Activated CD8-positive, alpha-beta memory T cell treated with anti-CD3 and anti-CD28 coated beads, Interleukin-2, amount 50 U/mL, for 24 hours (primary cell): Measurements from ENCODE around the gene GULP1.

Source experiments
- DNase-seq: peaks from one replicate; pipeline ENCODE4 v3.0.0-alpha.2; 2020; ENCODE audit errors: extremely low read depth

The GULP1 gene

DNA sequence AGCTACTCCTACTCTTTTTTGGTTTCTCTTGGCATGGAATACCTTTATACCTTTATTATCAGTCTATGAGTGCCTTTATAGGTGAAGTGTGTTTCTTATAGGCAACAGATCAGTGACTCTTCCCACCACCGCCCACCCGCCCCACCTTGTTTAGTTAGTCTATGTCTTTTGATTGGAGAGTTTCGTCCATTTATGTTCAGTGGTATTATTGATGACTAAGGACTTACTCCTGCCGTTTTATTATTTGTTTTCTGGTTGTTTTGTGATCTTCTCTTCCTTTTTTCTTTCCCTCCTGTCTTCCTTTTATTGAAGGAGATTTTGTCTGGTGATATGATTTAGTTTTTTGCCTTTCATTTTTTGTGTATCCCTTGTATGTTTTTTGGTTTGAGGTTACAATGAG lies 179.5 kb downstream of the GULP1 start:
- no peak for DNase-seq

DNA sequence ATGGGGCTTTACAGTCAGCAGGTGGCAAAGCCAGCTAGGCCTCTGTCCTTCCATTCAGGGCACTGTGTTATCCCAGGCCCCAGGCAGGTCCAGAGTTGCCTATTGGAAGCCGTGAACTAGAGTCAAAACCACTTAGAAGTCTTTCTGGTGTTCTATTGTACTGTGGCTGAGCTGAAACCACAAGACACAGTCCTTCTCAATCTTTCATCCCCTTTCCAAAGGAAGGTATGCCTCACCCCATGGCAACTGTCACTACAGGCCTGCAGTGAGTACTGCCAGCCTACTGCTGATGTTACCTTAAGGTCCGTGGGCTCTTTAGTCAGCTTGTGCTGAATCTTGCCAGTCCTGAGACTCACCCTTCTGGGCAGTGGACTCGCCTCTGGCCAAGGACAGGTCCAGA lies 181.6 kb downstream of the GULP1 start:
- DNase-seq: no peak

GRCh38 chr2:188474316-188474715 lies 182.6 kb downstream of the GULP1 start:
- DNase-seq: no peak

GRCh38 chr2:188475945-188476344 lies 184.3 kb downstream of the GULP1 start:
- DNase-seq: no peak

DNA sequence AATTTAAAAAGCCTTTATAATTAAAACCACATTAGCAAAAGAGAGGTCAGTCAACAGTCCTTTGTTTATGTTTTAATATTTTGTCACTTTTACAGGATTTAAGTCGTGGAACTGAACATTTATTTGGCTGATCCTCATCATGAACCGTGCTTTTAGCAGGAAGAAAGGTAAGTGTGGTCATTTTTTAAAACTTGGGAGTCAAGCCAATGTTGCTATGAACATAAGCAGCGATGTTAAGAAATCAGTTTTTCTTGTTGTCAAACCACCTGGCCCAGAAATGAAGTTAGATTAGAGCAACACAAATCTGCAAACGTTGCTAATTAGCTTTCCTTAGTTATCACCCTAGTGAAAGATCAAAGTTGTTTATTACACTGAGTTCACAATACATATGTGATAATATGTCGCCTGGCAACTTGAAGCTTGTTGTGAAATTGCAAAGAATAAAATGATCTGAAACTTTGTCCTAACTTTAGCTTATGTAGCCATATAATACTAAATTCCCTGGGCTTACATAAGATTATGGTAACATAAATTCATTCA lies 186.0 kb downstream of the GULP1 start:
- no peak for DNase-seq

- no peak for DNase-seq
Observed at GRCh38 chr2:188478724-188479123, 187.1 kb downstream of the GULP1 start.

DNA sequence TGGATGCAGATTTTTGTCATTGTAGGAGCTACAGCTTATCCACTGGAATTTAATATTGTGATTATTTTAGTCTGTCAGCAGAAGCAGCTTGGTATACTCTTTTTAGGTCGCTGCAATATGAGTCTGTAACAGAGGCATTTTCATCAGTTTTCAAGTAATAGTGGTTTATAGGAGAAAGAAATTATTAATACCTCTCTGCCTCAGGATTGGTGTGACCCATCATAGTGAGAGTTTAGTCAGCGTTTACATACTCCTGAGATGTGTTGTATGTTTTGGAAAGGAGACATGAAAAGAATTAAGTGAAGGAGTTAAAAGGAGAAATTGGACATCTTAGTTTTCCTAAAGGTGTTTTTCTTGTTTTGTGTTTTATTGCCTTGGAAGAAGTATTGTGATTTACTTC lies 189.8 kb downstream of the GULP1 start:
- DNase-seq: no peak

DNA sequence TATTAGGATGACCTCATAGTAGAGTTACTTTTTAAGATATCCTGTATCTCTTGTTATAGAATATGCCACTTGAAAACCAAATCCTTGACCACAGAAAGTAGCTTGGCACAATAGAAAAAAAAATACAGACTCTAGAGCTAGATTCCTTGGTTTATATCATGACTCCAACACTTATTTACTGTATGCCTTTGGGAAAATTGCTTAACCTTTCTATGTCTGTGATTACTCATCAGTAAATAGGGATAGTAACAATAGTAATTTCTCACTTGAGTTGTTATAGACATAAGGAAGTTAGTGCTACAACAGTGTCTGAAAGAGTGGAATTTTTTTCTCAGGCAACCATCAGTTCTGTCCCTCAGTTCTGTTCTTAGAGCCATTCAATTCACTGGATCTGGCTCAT lies 193.8 kb downstream of the GULP1 start:
- no peak for DNase-seq

DNA sequence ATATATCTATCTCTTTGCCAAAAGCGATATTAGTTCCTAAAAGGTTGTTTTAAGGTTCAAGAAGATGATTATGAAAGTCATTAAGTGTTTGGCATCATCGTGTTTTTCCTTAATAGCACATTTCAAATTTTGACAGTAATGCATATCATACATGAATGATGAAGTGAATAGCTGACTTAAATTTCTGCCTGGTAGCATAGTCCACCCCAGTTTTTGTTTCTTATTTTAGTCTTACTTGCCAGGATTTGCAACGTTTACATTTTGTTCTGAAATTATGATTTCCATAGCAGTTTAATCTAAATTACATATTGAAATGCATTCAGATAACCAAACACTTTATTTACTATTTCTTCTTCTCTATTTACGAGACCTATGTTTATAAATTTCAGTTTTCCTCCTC lies 201.1 kb downstream of the GULP1 start:
- DNase-seq: no peak

DNA sequence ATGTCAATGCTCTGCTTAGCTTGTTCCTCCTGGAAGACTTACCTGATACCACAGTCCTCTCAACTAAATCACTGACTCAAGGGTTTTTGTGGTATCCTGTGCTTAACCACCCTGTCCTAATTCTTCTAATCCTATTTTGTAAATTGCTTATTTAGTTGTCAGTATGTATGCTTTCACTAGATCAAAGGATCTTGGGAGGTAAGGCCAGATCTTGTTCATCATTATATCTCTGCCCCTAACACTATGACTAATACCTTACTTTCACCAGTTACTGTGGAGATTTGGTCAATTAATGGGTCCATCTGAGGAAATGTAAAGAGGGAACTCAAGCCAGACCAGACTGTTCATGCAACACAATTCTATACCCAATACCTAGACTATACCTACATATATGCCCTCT lies 203.2 kb downstream of the GULP1 start:
- DNase-seq: no peak

DNA sequence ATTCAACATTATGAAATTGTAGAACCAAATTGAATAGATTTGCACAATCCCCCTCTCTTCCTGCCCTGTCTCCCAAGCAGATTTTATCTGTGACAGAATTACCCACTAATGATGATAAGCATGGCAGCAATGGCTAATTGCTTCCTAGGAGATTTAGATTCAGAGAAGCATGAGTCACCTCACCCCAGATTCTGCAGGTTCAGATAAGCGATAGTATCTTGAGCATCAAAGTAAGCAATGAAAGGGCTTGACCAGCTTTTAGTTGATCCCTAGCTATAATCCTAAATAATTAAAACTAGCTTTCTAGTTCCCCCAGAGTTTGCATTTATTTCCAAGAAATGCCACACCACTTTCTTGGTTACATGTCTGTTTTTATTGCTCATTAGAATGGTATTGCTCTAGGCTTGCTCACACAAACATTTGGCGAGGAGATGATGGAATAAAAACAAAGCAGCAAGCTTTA lies 204.3 kb downstream of the GULP1 start:
- DNase-seq: no peak

- no peak for DNase-seq
Observed at GRCh38 chr2:188497726-188498125, 206.1 kb downstream of the GULP1 start.

DNA sequence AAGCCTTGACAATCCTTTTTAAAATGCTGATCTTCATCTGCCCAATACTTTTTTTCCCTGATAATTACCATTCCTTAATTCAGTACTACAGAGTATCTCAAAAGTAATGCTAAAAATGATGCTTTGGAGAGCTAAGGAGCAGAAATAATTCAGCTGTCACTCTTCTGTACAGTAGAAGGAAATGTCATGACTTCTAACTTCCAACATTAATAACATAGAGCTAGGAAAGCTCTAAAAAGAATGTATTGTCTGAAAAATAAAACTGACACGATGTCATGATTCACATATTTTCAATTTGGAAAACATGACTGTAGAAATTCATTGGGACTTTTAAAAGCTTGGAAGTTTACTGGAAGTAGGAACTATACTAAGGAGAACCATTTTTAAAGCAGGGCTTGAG lies 212.3 kb downstream of the GULP1 start:
- no peak for DNase-seq

DNA sequence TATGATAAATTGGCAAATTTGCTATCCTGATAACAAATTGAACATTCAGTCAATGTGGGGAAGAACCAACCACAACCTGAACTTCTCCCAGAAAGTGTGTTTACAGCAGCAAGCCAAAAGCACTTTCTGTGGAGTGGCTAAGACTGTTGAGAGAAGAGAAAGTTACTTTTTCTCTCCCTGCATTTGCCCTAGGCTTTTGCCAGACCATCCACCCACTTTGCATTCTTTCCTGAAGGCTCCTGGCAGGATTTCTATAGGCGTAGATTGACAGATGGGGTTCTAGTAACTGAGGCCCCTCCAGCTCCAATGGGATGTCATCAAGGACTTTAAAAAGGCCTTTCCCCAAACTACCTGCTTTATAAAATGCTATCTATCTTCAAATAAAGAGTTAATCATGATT lies 215.2 kb downstream of the GULP1 start:
- DNase-seq: no peak

- DNase-seq: no peak
Observed at GRCh38 chr2:188511346-188511745, 219.7 kb downstream of the GULP1 start.

- no peak for DNase-seq
Observed at GRCh38 chr2:188512456-188512855, 220.8 kb downstream of the GULP1 start.

GRCh38 chr2:188515918-188516317 lies 224.2 kb downstream of the GULP1 start:
- no peak for DNase-seq

GRCh38 chr2:188517549-188518215 lies 226.0 kb downstream of the GULP1 start:
- DNase-seq: no peak

DNA sequence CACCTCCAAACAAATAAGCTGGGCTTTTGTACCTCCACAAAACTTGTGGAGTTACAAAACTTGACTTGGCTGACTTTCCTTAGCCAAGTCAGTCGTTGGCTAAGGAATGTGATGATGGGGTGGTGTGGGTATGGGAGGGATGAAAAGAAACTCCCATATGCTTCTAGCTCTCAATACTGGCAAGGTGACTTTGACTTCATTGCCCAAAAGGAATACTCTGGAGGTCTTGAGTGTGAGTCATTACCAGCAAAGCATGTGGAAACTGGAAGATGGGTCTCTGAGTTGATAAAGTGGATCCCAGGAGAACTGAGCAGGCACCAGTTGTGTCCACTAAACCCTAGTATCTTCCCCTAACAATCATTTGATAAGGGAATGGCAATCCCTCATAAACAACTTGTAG lies 226.7 kb downstream of the GULP1 start:
- no peak for DNase-seq

- no peak for DNase-seq
Observed at GRCh38 chr2:188519136-188519535, 227.5 kb downstream of the GULP1 start.

DNA sequence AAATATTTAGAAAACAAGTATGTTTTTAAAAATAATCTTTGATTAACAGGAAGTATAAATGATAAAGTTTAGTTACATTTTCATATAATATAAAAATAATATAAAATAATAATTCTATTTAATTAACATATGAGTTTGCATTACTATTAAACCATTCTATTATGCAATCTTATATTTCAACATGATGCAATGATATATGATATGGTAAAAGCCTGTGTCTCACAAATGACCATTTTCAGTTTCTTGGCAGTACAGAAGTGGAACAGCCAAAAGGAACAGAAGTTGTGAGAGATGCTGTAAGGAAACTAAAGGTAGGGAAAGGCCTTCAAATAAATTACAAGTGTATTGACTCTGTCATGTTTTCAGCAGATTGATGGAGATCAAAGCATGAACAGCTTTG lies 230.8 kb downstream of the GULP1 start:
- DNase-seq: no peak

DNA sequence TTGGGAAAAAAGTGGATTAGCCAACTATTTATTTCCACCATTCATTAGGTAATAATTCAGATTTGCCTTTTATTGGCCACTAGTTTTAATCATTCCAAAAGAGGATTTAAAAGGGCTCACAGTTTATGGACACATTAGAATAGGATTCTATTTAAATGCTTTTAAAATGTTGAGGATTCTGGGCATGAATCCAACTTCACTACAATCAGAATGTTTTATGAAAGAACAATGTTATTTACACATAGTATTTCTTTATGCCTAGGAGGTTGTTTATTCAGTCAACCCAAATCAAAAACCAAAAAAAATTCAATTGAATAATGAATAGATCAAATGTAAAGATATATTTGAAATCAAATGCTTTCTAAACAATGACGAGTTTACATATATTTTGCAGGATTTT lies 232.2 kb downstream of the GULP1 start:
- DNase-seq: no peak

DNA sequence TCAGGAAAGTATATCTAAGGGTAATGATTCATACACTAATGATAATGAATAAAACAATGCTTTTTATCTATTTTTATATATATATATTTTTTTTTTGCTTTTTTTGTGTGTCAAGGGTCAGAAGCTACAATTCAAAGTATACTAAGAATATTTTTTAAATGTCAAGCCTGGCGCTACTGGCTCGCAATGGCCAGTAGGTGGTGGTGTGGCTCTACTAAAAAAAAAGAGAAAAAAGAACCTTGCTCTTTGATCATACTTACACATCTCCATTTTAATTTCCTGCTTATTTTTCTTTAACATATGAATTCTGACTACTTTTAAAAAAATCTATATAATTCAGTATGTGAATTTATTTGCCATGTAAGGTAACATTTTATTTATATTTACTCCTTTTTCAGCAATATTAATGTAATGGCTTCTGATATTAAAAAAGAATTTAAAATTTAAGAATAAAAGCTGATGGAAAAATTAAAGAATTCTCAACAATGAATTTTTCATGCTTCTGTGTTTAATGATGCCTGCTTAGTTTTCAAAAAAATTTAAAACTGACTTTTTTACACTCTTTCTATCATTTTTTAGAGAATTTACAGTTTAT lies 232.9 kb downstream of the GULP1 start:
- no peak for DNase-seq

DNA sequence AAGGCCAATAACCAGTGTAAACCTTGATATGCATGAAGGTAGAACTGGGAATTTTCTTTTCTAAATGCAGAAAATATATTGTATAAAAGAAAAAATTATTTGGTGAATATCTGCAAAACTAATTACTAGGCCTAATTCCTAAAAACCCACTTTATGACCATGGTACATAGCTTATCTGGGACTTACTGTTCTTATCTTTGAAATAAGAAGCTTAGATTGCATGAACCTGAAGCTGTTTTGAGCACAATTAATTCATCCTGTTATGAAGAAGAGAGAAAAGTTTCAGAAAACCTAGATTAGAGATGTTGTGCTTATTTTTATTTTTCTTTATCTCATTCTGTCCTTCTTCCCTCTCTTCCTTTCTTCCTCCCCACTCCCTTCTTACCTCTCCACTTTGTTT lies 235.0 kb downstream of the GULP1 start:
- DNase-seq: no peak
